ENCODE data around the gene MICALL2. TPM values are rescaled to one million over a fixed set of nuclear protein-coding genes. Genes with fewer than 3 reads are reported as not detected.

The MICALL2 gene
- total and polyA plus RNA-seq, 3 donors from 2014 or later = 13.4 to 39.4 (median 29.4) TPM

DNA sequence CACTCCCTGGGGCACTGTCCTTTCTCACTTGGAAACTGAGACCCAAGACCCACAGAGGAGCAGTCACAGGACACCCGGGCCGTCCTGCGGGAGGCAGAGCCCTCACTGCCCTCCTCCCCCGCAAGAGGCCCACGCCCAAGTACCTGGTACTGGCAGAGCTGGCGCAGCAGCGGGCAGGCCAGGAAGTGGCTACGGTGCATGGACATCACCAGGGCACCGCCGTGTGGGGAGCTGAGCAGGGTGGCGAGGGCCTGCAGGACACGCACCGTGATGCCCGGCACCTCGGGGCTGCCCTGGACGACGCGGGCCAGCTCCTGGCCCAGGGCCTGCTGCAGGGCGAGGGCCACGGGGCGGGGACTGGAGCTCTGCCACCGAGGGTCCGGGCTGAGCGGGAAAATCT is 20.0 kb upstream of the MICALL2 start:
- Histone ChIP-seq H3K4me3 (no peak overlapping the region), H3K27me3 (no peaks in the 10 kb centered on the region), H3K36me3 (ENCODE audit: low read depth, missing control alignments) (no peaks in the 10 kb centered on the region), H3K4me1 (no peaks in the 10 kb centered on the region), H3K27ac (no peak overlapping the region), H3K9me3 (no peaks in the 10 kb centered on the region)
- WGBS, 2 donors = 85 to 93% methylated on average over 18 to 24 of the region's 24 CpGs
- DNase-seq = no peak
- intact Hi-C loops (cut with DNase I; ENCODE audit: low total_unique reads) = no loop called here
- no peak for TF ChIP-seq POLR2A (IDR thresholded peaks at IDR 0.05)
- no peak for TF ChIP-seq CTCF (IDR thresholded peaks at IDR 0.05)

DNA sequence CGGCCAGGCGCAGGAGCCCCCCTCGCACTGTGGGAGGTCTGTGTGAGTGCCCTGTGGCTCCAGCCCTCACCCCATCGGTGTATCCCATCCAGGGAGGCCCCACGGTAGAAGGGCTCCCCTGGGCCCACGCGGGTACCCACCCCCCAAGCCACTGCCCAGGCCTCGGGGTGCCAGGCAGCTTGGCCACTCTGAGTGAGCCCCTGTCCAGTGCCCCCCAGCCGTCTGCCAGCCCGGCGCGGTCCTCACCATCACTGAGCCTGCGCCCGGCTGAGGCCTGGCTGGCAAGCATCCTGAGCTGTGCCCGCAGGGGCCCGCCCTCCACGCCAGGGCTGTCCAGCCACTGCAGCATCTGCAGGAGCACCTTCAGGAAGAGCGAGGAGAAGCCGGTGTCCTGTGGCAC is 19.2 kb upstream of the MICALL2 start:
- Histone ChIP-seq H3K9me3 (no peaks in the 10 kb centered on the region), H3K4me1 (no peaks in the 10 kb centered on the region), H3K27me3 (no peaks in the 10 kb centered on the region), H3K36me3 (ENCODE audit: low read depth, missing control alignments) (no peaks in the 10 kb centered on the region), H3K4me3 (no peak overlapping the region), H3K27ac (no peak overlapping the region)
- DNase-seq = no peak
- WGBS, 2 donors = 93% methylated on average over 19 of the region's 19 CpGs; no CpG with 5 or more reads in 1 of the 2 donors
- TF ChIP-seq POLR2A (IDR thresholded peaks at IDR 0.05) (no peak), CTCF (IDR thresholded peaks at IDR 0.05) (no peak)
- intact Hi-C loops (cut with DNase I; ENCODE audit: low total_unique reads) = no loop called here

- no peaks in the 10 kb centered on the region for H3K27me3 ChIP-seq
- no peak overlapping the region for H3K27ac ChIP-seq
- WGBS, 2 donors = 94 to 100% methylated on average over 4 to 15 of the region's 15 CpGs
- no peaks in the 10 kb centered on the region for H3K9me3 ChIP-seq
- H3K36me3 ChIP-seq (ENCODE audit: low read depth, missing control alignments) = no peaks in the 10 kb centered on the region
- TF ChIP-seq POLR2A (IDR thresholded peaks at IDR 0.05) = no peak
- no peak for TF ChIP-seq CTCF (IDR thresholded peaks at IDR 0.05)
- H3K4me1 ChIP-seq = no peaks in the 10 kb centered on the region
- no peak overlapping the region for H3K4me3 ChIP-seq
- no peak for DNase-seq
- intact Hi-C loops (cut with DNase I; ENCODE audit: low total_unique reads) = no loop called here
Observed at GRCh38 chr7:1476859-1477258, 17.6 kb upstream of the MICALL2 start.

DNA sequence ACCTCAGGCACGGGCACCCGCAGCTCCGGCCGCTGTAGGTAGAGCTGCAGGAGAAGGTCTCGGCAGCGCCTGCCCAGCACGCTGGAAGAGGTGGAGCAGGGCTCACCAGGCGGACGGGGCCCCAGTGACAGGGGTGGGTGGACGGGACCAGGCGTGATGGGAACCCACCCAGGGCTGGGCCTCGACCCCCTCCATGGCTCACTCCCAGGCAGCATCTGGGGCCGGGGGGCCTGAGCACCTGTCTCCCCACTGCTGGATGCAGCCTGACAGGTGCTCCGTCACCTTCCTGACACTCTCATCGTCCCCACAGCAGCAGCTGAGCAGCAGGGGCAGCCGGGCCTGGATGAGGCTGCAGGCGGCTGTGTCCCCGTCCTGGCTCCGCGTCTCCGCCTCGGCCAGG is 16.7 kb upstream of the MICALL2 start:
- H3K27ac ChIP-seq = no peak overlapping the region
- no peak overlapping the region for H3K4me3 ChIP-seq
- DNase-seq = no peak
- no peaks in the 10 kb centered on the region for H3K27me3 ChIP-seq
- no peaks in the 10 kb centered on the region for H3K4me1 ChIP-seq
- H3K9me3 ChIP-seq = no peaks in the 10 kb centered on the region
- H3K36me3 ChIP-seq (ENCODE audit: low read depth, missing control alignments) = no peaks in the 10 kb centered on the region
- 93% methylated on average over 6 to 22 of the region's 22 CpGs for WGBS, 2 donors
- no peak for TF ChIP-seq POLR2A (IDR thresholded peaks at IDR 0.05)
- no peak for TF ChIP-seq CTCF (IDR thresholded peaks at IDR 0.05)
- intact Hi-C loops (cut with DNase I; ENCODE audit: low total_unique reads) = no loop called here

DNA sequence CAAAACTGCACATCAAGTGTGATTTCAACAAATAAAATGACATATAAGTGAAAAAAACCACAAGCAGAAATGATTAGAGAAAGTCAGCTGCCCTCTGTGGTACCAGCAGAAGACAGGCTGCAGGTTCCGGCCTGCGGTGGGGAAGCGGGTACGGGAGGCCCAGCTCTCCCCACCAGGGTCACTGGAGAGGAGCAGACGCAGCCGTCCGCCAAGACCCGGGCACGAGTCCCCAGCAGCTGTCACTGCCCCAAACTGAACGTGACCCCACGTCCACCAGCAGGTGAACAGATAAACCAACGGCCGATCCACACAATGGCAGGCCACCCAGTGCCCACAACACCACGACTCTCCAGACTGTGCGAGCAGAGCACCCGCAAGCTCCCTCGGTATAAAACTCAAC is 16.1 kb upstream of the MICALL2 start:
- no peaks in the 10 kb centered on the region for H3K4me1 ChIP-seq
- DNase-seq = no peak
- H3K27me3 ChIP-seq = no peaks in the 10 kb centered on the region
- intact Hi-C loops (cut with DNase I; ENCODE audit: low total_unique reads) = no loop called here
- no peaks in the 10 kb centered on the region for H3K9me3 ChIP-seq
- no peaks in the 10 kb centered on the region for H3K36me3 ChIP-seq (ENCODE audit: low read depth, missing control alignments)
- no peak for TF ChIP-seq POLR2A (IDR thresholded peaks at IDR 0.05)
- no peak for TF ChIP-seq CTCF (IDR thresholded peaks at IDR 0.05)
- WGBS, 2 donors = 94% methylated on average over 4 to 17 of the region's 17 CpGs
- no peak overlapping the region for H3K4me3 ChIP-seq
- H3K27ac ChIP-seq = no peak overlapping the region

Measured in testis (tissue), 3 donors.